IMR-90 (cell line): Measurements from ENCODE around the gene FLACC1. TPM values are rescaled to one million over a fixed set of nuclear protein-coding genes. Genes with fewer than 3 reads are reported as not detected.

Source experiments
- ATAC-seq: fragments of 200-7000 bp; cut with Tn5 transposase; 2 replicates; pipeline ENCODE4 v1.9.1; 2020; ENCODE audit warnings: low read depth, mild to moderate bottlenecking, moderate library complexity
- BruUV-seq: library from RNA; stranded (reverse); fragments of 400-500 nt; replicated peaks from 2 replicates; lab custom pipeline; 2021; lab: Mats Ljungman, UMichigan
- CTCF ChIA-PET: fragments of 300-600 bp; formaldehyde crosslinking; extraction: SDS; loops from one replicate; lab custom pipeline; 2021; ENCODE audit warnings: antibody characterized with exemption; lab: Yijun Ruan, JAX
- POLR2A ChIA-PET: fragments of 300-600 bp; sonication (Branson Sonifier 250); formaldehyde crosslinking; loops from one replicate; lab custom pipeline; 2022; ENCODE audit warnings: antibody characterized with exemption; ENCODE audit not compliant: unreplicated experiment; lab: Charles Lee
- DNase-seq: peaks from one replicate; pipeline ENCODE4 v3.0.0; 2013
- H2AFZ ChIP-seq: replicated peaks from 2 replicates; pipeline ENCODE3; 2013; ENCODE audit warnings: low read length, mild to moderate bottlenecking; ENCODE audit not compliant: poor library complexity
- H2AK5ac ChIP-seq: 2 replicates; pipeline ENCODE4 v1.6.1; 2013; ENCODE audit warnings: low read depth, low read length, inconsistent platforms
- H2AK9ac ChIP-seq: replicated peaks from 2 replicates; pipeline ENCODE3; 2013; ENCODE audit warnings: mild to moderate bottlenecking, low read depth, low read length, moderate library complexity; ENCODE audit not compliant: poor library complexity
- H2BK120ac ChIP-seq: 2 replicates; pipeline ENCODE4 v1.6.1; 2013; ENCODE audit warnings: low read depth, low read length, inconsistent platforms
- H2BK15ac ChIP-seq: 3 replicates; pipeline ENCODE4 v1.6.1; 2013; ENCODE audit warnings: low read depth, low read length, inconsistent platforms
- H2BK20ac ChIP-seq: 2 replicates; pipeline ENCODE4 v1.6.1; 2013; ENCODE audit warnings: low read depth, mild to moderate bottlenecking, inconsistent platforms, low read length, moderate library complexity
- H2BK5ac ChIP-seq: 2 replicates; pipeline ENCODE4 v1.6.1; 2013; ENCODE audit warnings: mild to moderate bottlenecking, low read depth, low read length, inconsistent platforms; ENCODE audit not compliant: poor library complexity, severe bottlenecking
- H3K14ac ChIP-seq: replicated peaks from 2 replicates; pipeline ENCODE4 v1.6.1; 2013; ENCODE audit warnings: low read depth, low read length, inconsistent platforms
- H3K18ac ChIP-seq: 2 replicates; pipeline ENCODE4 v1.6.1; 2013; ENCODE audit warnings: low read depth, low read length, control low read depth
- H3K23ac ChIP-seq: 2 replicates; pipeline ENCODE4 v1.6.1; 2013; ENCODE audit warnings: low read depth, low read length, inconsistent platforms
- H3K27ac ChIP-seq: 2 replicates; pipeline ENCODE4 v1.5.1; 2013; ENCODE audit warnings: mild to moderate bottlenecking, control low read depth, low read length; ENCODE audit not compliant: insufficient read depth
- H3K27me3 ChIP-seq: 2 replicates; pipeline ENCODE4 v1.6.1; 2013; ENCODE audit warnings: low read length; ENCODE audit not compliant: control insufficient read depth, insufficient read depth
- H3K36me3 ChIP-seq: 2 replicates; pipeline ENCODE4 v1.6.1; 2013; ENCODE audit warnings: low read length, mixed read lengths; ENCODE audit not compliant: control insufficient read depth, insufficient read depth
- H3K4ac ChIP-seq: 2 replicates; pipeline ENCODE4 v1.6.1; 2013; ENCODE audit warnings: low read depth, low read length, inconsistent platforms
- H3K4me1 ChIP-seq: 2 replicates; pipeline ENCODE4 v1.6.1; 2013; ENCODE audit warnings: low read length, mixed read lengths; ENCODE audit not compliant: control insufficient read depth, insufficient read depth
- H3K4me2 ChIP-seq: 2 replicates; pipeline ENCODE4 v1.6.1; 2013; ENCODE audit warnings: low read depth, mild to moderate bottlenecking, control low read depth, low read length, moderate library complexity
- H3K4me3 ChIP-seq: 2 replicates; pipeline ENCODE4 v1.5.1; 2013; ENCODE audit warnings: low read depth, mild to moderate bottlenecking, control low read depth, low read length, moderate library complexity; ENCODE audit not compliant: insufficient read depth
- H3K56ac ChIP-seq: 2 replicates; pipeline ENCODE4 v1.6.1; 2013; ENCODE audit warnings: low read length, inconsistent platforms; ENCODE audit not compliant: insufficient read depth; ENCODE audit errors: extremely low read depth
- H3K79me1 ChIP-seq, 2 experiments: 2 replicates each; pipeline ENCODE4 v1.6.1; 2013; ENCODE audit warnings: low read length in 2 of 2, inconsistent platforms in 1 of 2, low read depth in 1 of 2
- H3K9ac ChIP-seq: 2 replicates; pipeline ENCODE4 v1.6.1; 2013; ENCODE audit warnings: low read depth, low read length, control low read depth
- H3K9me1 ChIP-seq: 2 replicates; pipeline ENCODE4 v1.6.1; 2013; ENCODE audit warnings: low read length, inconsistent platforms; ENCODE audit not compliant: insufficient read depth
- H3K9me3 ChIP-seq: 2 replicates; pipeline ENCODE4 v1.6.1; 2013; ENCODE audit warnings: low read length; ENCODE audit not compliant: control insufficient read depth, insufficient read depth
- H4K20me1 ChIP-seq: 2 replicates; pipeline ENCODE4 v1.6.1; 2013; ENCODE audit warnings: low read length, inconsistent platforms; ENCODE audit not compliant: insufficient read depth
- H4K5ac ChIP-seq: 2 replicates; pipeline ENCODE4 v1.6.1; 2013; ENCODE audit warnings: mild to moderate bottlenecking, low read depth, low read length, control low read depth
- H4K8ac ChIP-seq, 2 experiments: 2 replicates each; pipeline ENCODE4 v1.6.1; 2013; ENCODE audit warnings: low read depth in 2 of 2, low read length in 2 of 2, control low read depth in 1 of 2, inconsistent platforms in 1 of 2
- H4K91ac ChIP-seq: 2 replicates; pipeline ENCODE4 v1.6.1; 2013; ENCODE audit warnings: low read depth, low read length, inconsistent platforms; ENCODE audit not compliant: insufficient read depth
- CEBPB ChIP-seq: IDR thresholded peaks from 2 replicates; pipeline ENCODE4 v1.6.1; 2012; ENCODE audit warnings: low read depth, low read length, improper control_type of control experiment
- CTCF ChIP-seq: conservative IDR thresholded peaks from 2 replicates; pipeline ENCODE4 v1.5.1; 2012; ENCODE audit warnings: mild to moderate bottlenecking, low read depth, low read length, improper control_type of control experiment
- FOS ChIP-seq: fragments of 150-350 bp; IDR thresholded peaks from 2 replicates; pipeline ENCODE4 v1.6.1; 2016; ENCODE audit warnings: low read depth, low read length
- MAFK ChIP-seq: IDR thresholded peaks from 2 replicates; pipeline ENCODE4 v1.6.1; 2012; ENCODE audit warnings: low read depth, low read length, improper control_type of control experiment
- MAZ ChIP-seq: IDR thresholded peaks from 2 replicates; pipeline ENCODE4 v1.6.1; 2012; ENCODE audit warnings: low read depth, mild to moderate bottlenecking, low read length, improper control_type of control experiment, moderate library complexity, borderline replicate concordance
- MXI1 ChIP-seq: IDR thresholded peaks from 2 replicates; pipeline ENCODE4 v1.6.1; 2012; ENCODE audit warnings: low read depth, mild to moderate bottlenecking, low read length, moderate library complexity, borderline replicate concordance
- POLR2A ChIP-seq: IDR thresholded peaks from 2 replicates; pipeline ENCODE4 v1.6.1; 2012; ENCODE audit warnings: mild to moderate bottlenecking, low read depth, low read length
- RAD21 ChIP-seq: IDR thresholded peaks from 2 replicates; pipeline ENCODE4 v1.6.1; 2012; ENCODE audit warnings: low read length, improper control_type of control experiment
- RFX5 ChIP-seq: IDR thresholded peaks from 2 replicates; pipeline ENCODE4 v1.8.0; 2012; ENCODE audit warnings: low read depth, mild to moderate bottlenecking, low read length, moderate library complexity
- WGBS, 2 experiments: methylation state at CpG; one replicate each; pipeline versions ENCODE4 v1.1.5 to v1.1.7; 2013; ENCODE audit warnings: missing lambda C conversion rate in 2 of 2; ENCODE audit not compliant: insufficient read length in 1 of 2; ENCODE audit errors: extremely low coverage in 2 of 2; 5-methylcytosine and 5-hydroxymethylcytosine counted together
- dilution Hi-C: fragments of 300-500 bp; cut with HindIII; formaldehyde crosslinking; loops from one replicate; pipeline ENCODE4 v1.14.3; 2018; ENCODE audit warnings: low sequenced_read_pairs; ENCODE audit not compliant: unreplicated experiment
- in situ Hi-C: fragments of 300-500 bp; cut with MboI; formaldehyde crosslinking; loops from 3 replicates; pipeline ENCODE4 v1.14.3; 2019; ENCODE audit warnings: low sequenced_read_pairs, inconsistent platforms, mixed read lengths
- intact Hi-C: fragments of 100-400 bp; cut with micrococcal nuclease; formaldehyde crosslinking; loops from 2 replicates; pipeline ENCODE4 v1.10.0; 2022
- polyA plus RNA-seq, 3 experiments: library from polyadenylated mRNA; depleted of rRNA; stranded (reverse); fragments of >200 nt; gene quantifications; 2 replicates each; pipeline ENCODE4 v1.2.3, GENCODE V29; 2012; ENCODE audit warnings: low replicate concordance in 1 of 3
- total RNA-seq: library from RNA; depleted of rRNA; stranded (reverse); fragments of >200 nt; gene quantifications from 2 replicates; pipeline ENCODE4 v1.2.3, GENCODE V29; 2012
- TF ChIP-seq, protein P1 (sequence below): fragments of 150-350 bp; IDR thresholded peaks from 2 replicates; pipeline ENCODE4 v1.6.1; 2017; ENCODE audit warnings: mild to moderate bottlenecking, antibody characterized with exemption, low read length, low read depth
- TF ChIP-seq, protein P2 (sequence below): fragments of 150-350 bp; IDR thresholded peaks from 2 replicates; pipeline ENCODE4 v1.6.1; 2016; ENCODE audit warnings: low read depth, mild to moderate bottlenecking, low read length, moderate library complexity, borderline replicate concordance

Gene FLACC1
- total and polyA plus RNA-seq, 2 of the 4 experiments (the other 2 are of a cell fraction), result 0.32 to 0.54 TPM

DNA sequence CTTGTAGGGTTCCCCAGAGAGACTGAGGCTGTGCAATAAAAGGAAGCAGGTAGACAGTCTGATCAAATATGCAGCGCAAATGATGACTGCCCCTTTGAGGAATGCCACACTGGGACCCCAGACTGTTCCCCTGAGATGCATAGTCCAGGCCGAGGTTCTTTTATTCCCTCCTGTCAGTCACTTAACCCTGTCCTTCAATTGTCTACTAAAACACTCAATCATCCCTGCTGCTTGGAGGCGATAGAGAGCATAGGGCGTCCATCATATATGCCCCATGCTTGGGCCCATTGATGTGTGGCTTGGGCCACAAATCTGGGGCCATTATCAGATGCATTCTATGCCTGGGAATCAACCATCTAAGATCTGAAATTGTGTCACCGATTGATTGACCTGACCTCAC lies 112.3 kb downstream of the FLACC1 start:
- Histone ChIP-seq H3K23ac (no peak overlapping the region), H4K8ac (no peak overlapping the region), H4K5ac (no peak overlapping the region), H3K4me1 (peaks cover 2% of the 10 kb centered on the region; the same call in 1 of the 2 replicates), H3K36me3 (no peaks in the 10 kb centered on the region), H2AFZ (no peak overlapping the region), H3K4me3 (no peak overlapping the region), H3K9me1 (peaks cover 3% of the 10 kb centered on the region; the same call in 1 of the 2 replicates), H3K14ac (no peak overlapping the region), H4K20me1 (no peaks in the 10 kb centered on the region), H3K27me3 (no peaks in the 10 kb centered on the region), H3K18ac (no peak overlapping the region), H2BK5ac (no peak overlapping the region), H3K4ac (no peak overlapping the region), H4K91ac (no peak overlapping the region), H3K27ac (no peak overlapping the region), H2BK20ac (no peak overlapping the region), H2BK15ac (no peak overlapping the region), H3K9ac (no peak overlapping the region), H3K79me1 (no peaks in the 10 kb centered on the region), H3K56ac (no peak overlapping the region), H2AK9ac (no peak overlapping the region), H3K4me2 (no peak overlapping the region), H2BK120ac (no peak overlapping the region), H2AK5ac (no peak overlapping the region), H3K9me3 (peaks cover 2% of the 10 kb centered on the region; the same call in 1 of the 2 replicates)
- ChIA-PET CTCF (interaction anchor here (1.6 kb wide), 1 partner anchor 11 kb away, joined by 4 read pairs; no protein-coding TSS in a partner anchor), POLR2A (no interaction called here)
- dilution Hi-C loops (no loop called here), in situ Hi-C loops (loop anchor here (5.0 to 25.0 kb wide), 2 partner anchors 117 to 367 kb away; a partner anchor contains a TSS), intact Hi-C loops (no loop called here)
- DNase-seq, result no peak
- 89% methylated on average over 3 of the region's 5 CpGs; no CpG with 5 or more reads in 1 of the 2 experiments for WGBS, 2 experiments
- TF ChIP-seq MXI1 (no peak), CTCF (no peak), FOS (no peak), CEBPB (no peak), MAZ (no peak), RFX5 (no peak), POLR2A (no peak), MAFK (no peak), RAD21 (no peak)
- TF ChIP-seq, protein P1, sequence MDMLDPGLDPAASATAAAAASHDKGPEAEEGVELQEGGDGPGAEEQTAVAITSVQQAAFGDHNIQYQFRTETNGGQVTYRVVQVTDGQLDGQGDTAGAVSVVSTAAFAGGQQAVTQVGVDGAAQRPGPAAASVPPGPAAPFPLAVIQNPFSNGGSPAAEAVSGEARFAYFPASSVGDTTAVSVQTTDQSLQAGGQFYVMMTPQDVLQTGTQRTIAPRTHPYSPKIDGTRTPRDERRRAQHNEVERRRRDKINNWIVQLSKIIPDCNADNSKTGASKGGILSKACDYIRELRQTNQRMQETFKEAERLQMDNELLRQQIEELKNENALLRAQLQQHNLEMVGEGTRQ, result no peak
- TF ChIP-seq, protein P2, sequence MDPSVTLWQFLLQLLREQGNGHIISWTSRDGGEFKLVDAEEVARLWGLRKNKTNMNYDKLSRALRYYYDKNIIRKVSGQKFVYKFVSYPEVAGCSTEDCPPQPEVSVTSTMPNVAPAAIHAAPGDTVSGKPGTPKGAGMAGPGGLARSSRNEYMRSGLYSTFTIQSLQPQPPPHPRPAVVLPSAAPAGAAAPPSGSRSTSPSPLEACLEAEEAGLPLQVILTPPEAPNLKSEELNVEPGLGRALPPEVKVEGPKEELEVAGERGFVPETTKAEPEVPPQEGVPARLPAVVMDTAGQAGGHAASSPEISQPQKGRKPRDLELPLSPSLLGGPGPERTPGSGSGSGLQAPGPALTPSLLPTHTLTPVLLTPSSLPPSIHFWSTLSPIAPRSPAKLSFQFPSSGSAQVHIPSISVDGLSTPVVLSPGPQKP, result no peak
- no TSS peak for BruUV-seq
- ATAC-seq, result no peak
